Loucy (cell line): ENCODE data around the gene ESD.

Experiments
- CTCF ChIP-seq: fragments of 200-600 bp; sonication (generic); conservative IDR thresholded peaks from 2 replicates; pipeline ENCODE4 v1.5.1; 2014; ENCODE audit warnings: mild to moderate bottlenecking, antibody characterized with exemption, low read length
- EZH2phosphoT487 ChIP-seq: fragments of 200-600 bp; IDR thresholded peaks from 2 replicates; pipeline ENCODE4 v1.6.1; 2018; ENCODE audit warnings: antibody characterized with exemption, mild to moderate bottlenecking, moderate library complexity, borderline replicate concordance

- TF ChIP-seq EZH2phosphoT487 (no peak), CTCF (no peak)
Measured at GRCh38 chr13:46797501-46798237, 708 bp upstream of the ESD start.
